IMR-90 (cell line): ENCODE measurements around the gene PCARE. TPM values are rescaled to one million over a fixed set of nuclear protein-coding genes. Genes with fewer than 3 reads are reported as not detected.
A peak's percentile ranks its signal among the peaks of the same experiment; 100 is the strongest.

Source experiments
- ATAC-seq: fragments of 200-7000 bp; cut with Tn5 transposase; 2 replicates; pipeline ENCODE4 v1.9.1; 2020; ENCODE audit warnings: low read depth, mild to moderate bottlenecking, moderate library complexity
- BruUV-seq: library from RNA; stranded (reverse); fragments of 400-500 nt; replicated peaks from 2 replicates; lab custom pipeline; 2021; lab: Mats Ljungman, UMichigan
- CTCF ChIA-PET: fragments of 300-600 bp; formaldehyde crosslinking; extraction: SDS; loops from one replicate; lab custom pipeline; 2021; ENCODE audit warnings: antibody characterized with exemption; lab: Yijun Ruan, JAX
- POLR2A ChIA-PET: fragments of 300-600 bp; sonication (Branson Sonifier 250); formaldehyde crosslinking; loops from one replicate; lab custom pipeline; 2022; ENCODE audit warnings: antibody characterized with exemption; ENCODE audit not compliant: unreplicated experiment; lab: Charles Lee
- DNase-seq: peaks from one replicate; pipeline ENCODE4 v3.0.0; 2013
- H2AFZ ChIP-seq: replicated peaks from 2 replicates; pipeline ENCODE3; 2013; ENCODE audit warnings: low read length, mild to moderate bottlenecking; ENCODE audit not compliant: poor library complexity
- H2AK5ac ChIP-seq: 2 replicates; pipeline ENCODE4 v1.6.1; 2013; ENCODE audit warnings: low read depth, low read length, inconsistent platforms
- H2AK9ac ChIP-seq: replicated peaks from 2 replicates; pipeline ENCODE3; 2013; ENCODE audit warnings: mild to moderate bottlenecking, low read depth, low read length, moderate library complexity; ENCODE audit not compliant: poor library complexity
- H2BK120ac ChIP-seq: 2 replicates; pipeline ENCODE4 v1.6.1; 2013; ENCODE audit warnings: low read depth, low read length, inconsistent platforms
- H2BK15ac ChIP-seq: 3 replicates; pipeline ENCODE4 v1.6.1; 2013; ENCODE audit warnings: low read depth, low read length, inconsistent platforms
- H2BK20ac ChIP-seq: 2 replicates; pipeline ENCODE4 v1.6.1; 2013; ENCODE audit warnings: low read depth, mild to moderate bottlenecking, inconsistent platforms, low read length, moderate library complexity
- H2BK5ac ChIP-seq: 2 replicates; pipeline ENCODE4 v1.6.1; 2013; ENCODE audit warnings: mild to moderate bottlenecking, low read depth, low read length, inconsistent platforms; ENCODE audit not compliant: poor library complexity, severe bottlenecking
- H3K14ac ChIP-seq: replicated peaks from 2 replicates; pipeline ENCODE4 v1.6.1; 2013; ENCODE audit warnings: low read depth, low read length, inconsistent platforms
- H3K18ac ChIP-seq: 2 replicates; pipeline ENCODE4 v1.6.1; 2013; ENCODE audit warnings: low read depth, low read length, control low read depth
- H3K23ac ChIP-seq: 2 replicates; pipeline ENCODE4 v1.6.1; 2013; ENCODE audit warnings: low read depth, low read length, inconsistent platforms
- H3K27ac ChIP-seq: 2 replicates; pipeline ENCODE4 v1.5.1; 2013; ENCODE audit warnings: mild to moderate bottlenecking, control low read depth, low read length; ENCODE audit not compliant: insufficient read depth
- H3K27me3 ChIP-seq: 2 replicates; pipeline ENCODE4 v1.6.1; 2013; ENCODE audit warnings: low read length; ENCODE audit not compliant: control insufficient read depth, insufficient read depth
- H3K36me3 ChIP-seq: 2 replicates; pipeline ENCODE4 v1.6.1; 2013; ENCODE audit warnings: low read length, mixed read lengths; ENCODE audit not compliant: control insufficient read depth, insufficient read depth
- H3K4ac ChIP-seq: 2 replicates; pipeline ENCODE4 v1.6.1; 2013; ENCODE audit warnings: low read depth, low read length, inconsistent platforms
- H3K4me1 ChIP-seq: 2 replicates; pipeline ENCODE4 v1.6.1; 2013; ENCODE audit warnings: low read length, mixed read lengths; ENCODE audit not compliant: control insufficient read depth, insufficient read depth
- H3K4me2 ChIP-seq: 2 replicates; pipeline ENCODE4 v1.6.1; 2013; ENCODE audit warnings: low read depth, mild to moderate bottlenecking, control low read depth, low read length, moderate library complexity
- H3K4me3 ChIP-seq: 2 replicates; pipeline ENCODE4 v1.5.1; 2013; ENCODE audit warnings: low read depth, mild to moderate bottlenecking, control low read depth, low read length, moderate library complexity; ENCODE audit not compliant: insufficient read depth
- H3K56ac ChIP-seq: 2 replicates; pipeline ENCODE4 v1.6.1; 2013; ENCODE audit warnings: low read length, inconsistent platforms; ENCODE audit not compliant: insufficient read depth; ENCODE audit errors: extremely low read depth
- H3K79me1 ChIP-seq, 2 experiments: 2 replicates each; pipeline ENCODE4 v1.6.1; 2013; ENCODE audit warnings: low read length in 2 of 2, inconsistent platforms in 1 of 2, low read depth in 1 of 2
- H3K9ac ChIP-seq: 2 replicates; pipeline ENCODE4 v1.6.1; 2013; ENCODE audit warnings: low read depth, low read length, control low read depth
- H3K9me1 ChIP-seq: 2 replicates; pipeline ENCODE4 v1.6.1; 2013; ENCODE audit warnings: low read length, inconsistent platforms; ENCODE audit not compliant: insufficient read depth
- H3K9me3 ChIP-seq: 2 replicates; pipeline ENCODE4 v1.6.1; 2013; ENCODE audit warnings: low read length; ENCODE audit not compliant: control insufficient read depth, insufficient read depth
- H4K20me1 ChIP-seq: 2 replicates; pipeline ENCODE4 v1.6.1; 2013; ENCODE audit warnings: low read length, inconsistent platforms; ENCODE audit not compliant: insufficient read depth
- H4K5ac ChIP-seq: 2 replicates; pipeline ENCODE4 v1.6.1; 2013; ENCODE audit warnings: mild to moderate bottlenecking, low read depth, low read length, control low read depth
- H4K8ac ChIP-seq, 2 experiments: 2 replicates each; pipeline ENCODE4 v1.6.1; 2013; ENCODE audit warnings: low read depth in 2 of 2, low read length in 2 of 2, control low read depth in 1 of 2, inconsistent platforms in 1 of 2
- H4K91ac ChIP-seq: 2 replicates; pipeline ENCODE4 v1.6.1; 2013; ENCODE audit warnings: low read depth, low read length, inconsistent platforms; ENCODE audit not compliant: insufficient read depth
- CEBPB ChIP-seq: IDR thresholded peaks from 2 replicates; pipeline ENCODE4 v1.6.1; 2012; ENCODE audit warnings: low read depth, low read length, improper control_type of control experiment
- NFE2L2 ChIP-seq: fragments of 150-350 bp; IDR thresholded peaks from 2 replicates; pipeline ENCODE4 v1.6.1; 2016; ENCODE audit warnings: low read depth, mild to moderate bottlenecking, low read length
- RAD21 ChIP-seq: IDR thresholded peaks from 2 replicates; pipeline ENCODE4 v1.6.1; 2012; ENCODE audit warnings: low read length, improper control_type of control experiment
- RFX5 ChIP-seq: IDR thresholded peaks from 2 replicates; pipeline ENCODE4 v1.8.0; 2012; ENCODE audit warnings: low read depth, mild to moderate bottlenecking, low read length, moderate library complexity
- SMC3 ChIP-seq: fragments of 150-350 bp; IDR thresholded peaks from 2 replicates; pipeline ENCODE4 v1.6.1; 2016; ENCODE audit warnings: low read depth, mild to moderate bottlenecking, antibody characterized with exemption, low read length, moderate library complexity
- WGBS, 2 experiments: methylation state at CpG; one replicate each; pipeline versions ENCODE4 v1.1.5 to v1.1.7; 2013; ENCODE audit warnings: missing lambda C conversion rate in 2 of 2; ENCODE audit not compliant: insufficient read length in 1 of 2; ENCODE audit errors: extremely low coverage in 2 of 2; 5-methylcytosine and 5-hydroxymethylcytosine counted together
- dilution Hi-C: fragments of 300-500 bp; cut with HindIII; formaldehyde crosslinking; loops from one replicate; pipeline ENCODE4 v1.14.3; 2018; ENCODE audit warnings: low sequenced_read_pairs; ENCODE audit not compliant: unreplicated experiment
- in situ Hi-C: fragments of 300-500 bp; cut with MboI; formaldehyde crosslinking; loops from 3 replicates; pipeline ENCODE4 v1.14.3; 2019; ENCODE audit warnings: low sequenced_read_pairs, inconsistent platforms, mixed read lengths
- intact Hi-C: fragments of 100-400 bp; cut with micrococcal nuclease; formaldehyde crosslinking; loops from 2 replicates; pipeline ENCODE4 v1.10.0; 2022
- polyA plus RNA-seq, 3 experiments: library from polyadenylated mRNA; depleted of rRNA; stranded (reverse); fragments of >200 nt; gene quantifications; 2 replicates each; pipeline ENCODE4 v1.2.3, GENCODE V29; 2012; ENCODE audit warnings: low replicate concordance in 1 of 3
- total RNA-seq: library from RNA; depleted of rRNA; stranded (reverse); fragments of >200 nt; gene quantifications from 2 replicates; pipeline ENCODE4 v1.2.3, GENCODE V29; 2012
- TF ChIP-seq, protein P1 (sequence below): conservative IDR thresholded peaks from 2 replicates; pipeline ENCODE4 v1.5.1; 2012; ENCODE audit warnings: mild to moderate bottlenecking, low read depth, low read length, improper control_type of control experiment
- TF ChIP-seq, protein P2 (sequence below): fragments of 150-350 bp; IDR thresholded peaks from 2 replicates; pipeline ENCODE4 v1.6.1; 2017; ENCODE audit warnings: mild to moderate bottlenecking, antibody characterized with exemption, low read length, low read depth

The PCARE gene
- total and polyA plus RNA-seq, 2 of the 4 experiments (the other 2 are of a cell fraction): not detected

DNA sequence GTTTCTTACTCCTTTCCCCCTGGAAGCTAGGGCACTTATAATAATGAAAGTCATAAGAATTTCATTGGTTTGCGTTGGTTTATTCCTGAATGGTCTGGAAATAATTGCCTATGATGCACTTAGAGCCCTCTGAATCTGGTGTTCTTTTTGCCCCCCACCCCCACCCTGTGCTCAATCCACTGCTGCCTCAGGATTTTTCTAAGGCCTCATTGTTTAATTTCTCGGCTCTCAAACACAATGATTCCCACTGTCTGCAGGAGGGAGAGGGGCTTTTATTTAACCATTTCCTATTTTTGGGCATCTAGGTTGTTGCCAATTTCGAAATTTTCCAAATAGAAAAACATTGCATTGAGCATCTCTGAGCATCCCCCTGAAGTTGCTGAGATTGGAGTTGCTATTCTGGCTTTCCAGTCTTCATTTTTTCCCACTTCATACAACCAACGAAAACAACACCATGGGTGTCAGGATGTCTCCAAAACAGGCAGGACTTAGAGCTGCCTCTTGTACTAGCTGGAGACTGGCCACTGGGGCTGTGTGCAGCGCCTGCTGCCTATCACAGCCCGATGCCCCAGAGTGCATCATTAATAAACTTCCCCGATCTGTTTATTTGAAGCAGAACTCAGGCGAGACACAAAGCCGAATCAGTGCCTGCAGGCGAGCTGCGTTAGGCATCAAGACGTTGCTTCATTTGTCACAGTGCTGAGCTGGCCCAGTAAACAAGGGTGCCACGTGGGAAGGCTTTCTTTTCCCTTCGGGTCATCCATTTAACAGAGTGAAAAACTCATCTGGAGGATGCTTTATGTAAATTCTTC is 1.8 kb upstream of the PCARE start:
- in situ Hi-C loops: no loop called here
- CTCF ChIA-PET: interaction anchor here (0.7 to 1.7 kb wide), 3 partner anchors 10 to 31 kb away, joined by 3 to 4 read pairs (median 3); no protein-coding TSS in a partner anchor

More for the DNA sequence above, 1.8 kb upstream of the PCARE start:
- H2AFZ ChIP-seq: peak overlapping the region; percentile 65
- no peak overlapping the region for H3K4ac ChIP-seq
- no peaks in the 10 kb centered on the region for H3K79me1 ChIP-seq
- 0 out of 2 replicates have a peak overlapping the region, but pooled peaks have one; percentile 21 for H3K23ac ChIP-seq
- H2BK120ac ChIP-seq: 0 out of 2 replicates have a peak overlapping the region, but pooled peaks have one; percentile 6
- H3K4me2 ChIP-seq: peak overlapping the region; percentile 16
- H2BK5ac ChIP-seq: no peak overlapping the region
- intact Hi-C loops: no loop called here
- POLR2A ChIA-PET: no interaction called here
- H3K9me1 ChIP-seq: no peaks in the 10 kb centered on the region
- dilution Hi-C loops: no loop called here
- 0 out of 2 replicates have a peak overlapping the region, but pooled peaks have one; percentile 19 for H3K14ac ChIP-seq
- H4K91ac ChIP-seq: no peak overlapping the region
- peak; percentile 44 for DNase-seq
- H3K27me3 ChIP-seq: peaks cover 6% of the 10 kb centered on the region
- H2BK15ac ChIP-seq: no peak overlapping the region
- no peaks in the 10 kb centered on the region for H4K20me1 ChIP-seq
- H3K56ac ChIP-seq: no peak overlapping the region
- H3K36me3 ChIP-seq: no peaks in the 10 kb centered on the region
- 0% methylated on average over 3 of the region's 14 CpGs; no CpG with 5 or more reads in 1 of the 2 experiments for WGBS, 2 experiments
- H3K9ac ChIP-seq: no peak overlapping the region
- H2AK9ac ChIP-seq: no peak overlapping the region
- TF ChIP-seq RFX5 (no peak), RAD21 (no peak), SMC3 (no peak), CEBPB (peak; percentile 61; the same call in 1 of the 2 replicates), NFE2L2 (no peak)
- TF ChIP-seq, protein P1, sequence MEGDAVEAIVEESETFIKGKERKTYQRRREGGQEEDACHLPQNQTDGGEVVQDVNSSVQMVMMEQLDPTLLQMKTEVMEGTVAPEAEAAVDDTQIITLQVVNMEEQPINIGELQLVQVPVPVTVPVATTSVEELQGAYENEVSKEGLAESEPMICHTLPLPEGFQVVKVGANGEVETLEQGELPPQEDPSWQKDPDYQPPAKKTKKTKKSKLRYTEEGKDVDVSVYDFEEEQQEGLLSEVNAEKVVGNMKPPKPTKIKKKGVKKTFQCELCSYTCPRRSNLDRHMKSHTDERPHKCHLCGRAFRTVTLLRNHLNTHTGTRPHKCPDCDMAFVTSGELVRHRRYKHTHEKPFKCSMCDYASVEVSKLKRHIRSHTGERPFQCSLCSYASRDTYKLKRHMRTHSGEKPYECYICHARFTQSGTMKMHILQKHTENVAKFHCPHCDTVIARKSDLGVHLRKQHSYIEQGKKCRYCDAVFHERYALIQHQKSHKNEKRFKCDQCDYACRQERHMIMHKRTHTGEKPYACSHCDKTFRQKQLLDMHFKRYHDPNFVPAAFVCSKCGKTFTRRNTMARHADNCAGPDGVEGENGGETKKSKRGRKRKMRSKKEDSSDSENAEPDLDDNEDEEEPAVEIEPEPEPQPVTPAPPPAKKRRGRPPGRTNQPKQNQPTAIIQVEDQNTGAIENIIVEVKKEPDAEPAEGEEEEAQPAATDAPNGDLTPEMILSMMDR: no peak
- TF ChIP-seq, protein P2, sequence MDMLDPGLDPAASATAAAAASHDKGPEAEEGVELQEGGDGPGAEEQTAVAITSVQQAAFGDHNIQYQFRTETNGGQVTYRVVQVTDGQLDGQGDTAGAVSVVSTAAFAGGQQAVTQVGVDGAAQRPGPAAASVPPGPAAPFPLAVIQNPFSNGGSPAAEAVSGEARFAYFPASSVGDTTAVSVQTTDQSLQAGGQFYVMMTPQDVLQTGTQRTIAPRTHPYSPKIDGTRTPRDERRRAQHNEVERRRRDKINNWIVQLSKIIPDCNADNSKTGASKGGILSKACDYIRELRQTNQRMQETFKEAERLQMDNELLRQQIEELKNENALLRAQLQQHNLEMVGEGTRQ: peak; percentile 41; the same call in 1 of the 2 replicates
- no peak overlapping the region for H2AK5ac ChIP-seq
- no peak overlapping the region for H3K27ac ChIP-seq
- H3K18ac ChIP-seq: no peak overlapping the region
- no peak overlapping the region for H2BK20ac ChIP-seq
- BruUV-seq: no TSS peak
- peak; percentile 91 for ATAC-seq
- H3K9me3 ChIP-seq: peaks cover 11% of the 10 kb centered on the region
- no peak overlapping the region for H3K4me3 ChIP-seq
- no peaks in the 10 kb centered on the region for H3K4me1 ChIP-seq
- H4K8ac ChIP-seq: peak overlapping the region in 1 of 2 experiments; percentile 2; a peak in 1 of 4 replicates
- no peak overlapping the region for H4K5ac ChIP-seq
